WI38 (cell line): ENCODE data around the gene SLC22A5.
"Not testable (repeated sequence)": the region's sequence is repeated elsewhere in the genome, so short reads cannot be mapped to it uniquely, and the experiment has no call there.

Source experiments
- H3K4me3 ChIP-seq: 2 replicates; pipeline ENCODE4 v1.5.1; 2011; ENCODE audit warnings: low read depth, mild to moderate bottlenecking, control low read depth, low read length
- TF ChIP-seq, protein P1 (sequence below): IDR thresholded peaks from 2 replicates; pipeline ENCODE4 v1.5.1; 2012; ENCODE audit warnings: low read depth, mild to moderate bottlenecking, control low read depth, low read length

SLC22A5 gene

DNA sequence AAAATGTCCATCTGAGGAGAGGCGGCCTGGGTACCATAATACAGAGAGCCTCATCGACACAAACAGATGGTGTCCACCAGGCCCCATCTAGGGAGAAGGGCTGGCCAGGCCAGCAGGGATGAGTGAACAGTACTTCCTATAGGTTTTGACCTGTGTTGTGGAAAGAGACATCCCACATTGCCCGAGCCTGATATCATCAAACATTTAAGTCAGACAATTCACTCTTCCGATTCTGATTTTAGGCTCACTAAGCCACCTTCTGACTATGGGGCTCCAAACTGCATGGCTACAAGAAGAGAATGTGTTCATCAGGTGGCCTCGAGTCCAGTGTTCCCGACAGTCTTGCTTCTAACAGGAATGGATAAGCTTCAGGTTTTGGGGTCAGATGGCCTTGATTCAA lies 38.9 kb downstream of the SLC22A5 start:
- TF ChIP-seq, protein P1, sequence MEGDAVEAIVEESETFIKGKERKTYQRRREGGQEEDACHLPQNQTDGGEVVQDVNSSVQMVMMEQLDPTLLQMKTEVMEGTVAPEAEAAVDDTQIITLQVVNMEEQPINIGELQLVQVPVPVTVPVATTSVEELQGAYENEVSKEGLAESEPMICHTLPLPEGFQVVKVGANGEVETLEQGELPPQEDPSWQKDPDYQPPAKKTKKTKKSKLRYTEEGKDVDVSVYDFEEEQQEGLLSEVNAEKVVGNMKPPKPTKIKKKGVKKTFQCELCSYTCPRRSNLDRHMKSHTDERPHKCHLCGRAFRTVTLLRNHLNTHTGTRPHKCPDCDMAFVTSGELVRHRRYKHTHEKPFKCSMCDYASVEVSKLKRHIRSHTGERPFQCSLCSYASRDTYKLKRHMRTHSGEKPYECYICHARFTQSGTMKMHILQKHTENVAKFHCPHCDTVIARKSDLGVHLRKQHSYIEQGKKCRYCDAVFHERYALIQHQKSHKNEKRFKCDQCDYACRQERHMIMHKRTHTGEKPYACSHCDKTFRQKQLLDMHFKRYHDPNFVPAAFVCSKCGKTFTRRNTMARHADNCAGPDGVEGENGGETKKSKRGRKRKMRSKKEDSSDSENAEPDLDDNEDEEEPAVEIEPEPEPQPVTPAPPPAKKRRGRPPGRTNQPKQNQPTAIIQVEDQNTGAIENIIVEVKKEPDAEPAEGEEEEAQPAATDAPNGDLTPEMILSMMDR = no peak
- no peak overlapping the region for H3K4me3 ChIP-seq

DNA sequence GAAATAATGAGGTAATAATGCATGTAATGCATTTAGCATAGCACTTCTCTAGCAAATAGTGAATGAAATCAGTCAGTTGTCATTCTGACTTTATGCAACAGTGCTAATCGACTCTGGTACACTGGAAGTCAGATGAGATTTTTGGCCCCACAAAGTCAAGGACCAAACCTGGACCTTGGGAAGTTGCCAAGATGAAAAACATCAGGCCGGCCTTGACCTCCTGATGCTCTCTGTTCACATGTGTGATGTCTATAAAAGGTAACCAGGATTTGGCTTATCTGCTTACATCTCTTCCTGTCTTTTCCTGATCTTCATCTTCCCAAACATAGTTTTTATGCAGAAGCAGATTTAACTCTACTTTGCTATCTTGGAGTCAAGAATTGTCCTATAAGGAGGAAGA lies 39.5 kb downstream of the SLC22A5 start:
- TF ChIP-seq, protein P1 = no peak
- no peak overlapping the region for H3K4me3 ChIP-seq

DNA sequence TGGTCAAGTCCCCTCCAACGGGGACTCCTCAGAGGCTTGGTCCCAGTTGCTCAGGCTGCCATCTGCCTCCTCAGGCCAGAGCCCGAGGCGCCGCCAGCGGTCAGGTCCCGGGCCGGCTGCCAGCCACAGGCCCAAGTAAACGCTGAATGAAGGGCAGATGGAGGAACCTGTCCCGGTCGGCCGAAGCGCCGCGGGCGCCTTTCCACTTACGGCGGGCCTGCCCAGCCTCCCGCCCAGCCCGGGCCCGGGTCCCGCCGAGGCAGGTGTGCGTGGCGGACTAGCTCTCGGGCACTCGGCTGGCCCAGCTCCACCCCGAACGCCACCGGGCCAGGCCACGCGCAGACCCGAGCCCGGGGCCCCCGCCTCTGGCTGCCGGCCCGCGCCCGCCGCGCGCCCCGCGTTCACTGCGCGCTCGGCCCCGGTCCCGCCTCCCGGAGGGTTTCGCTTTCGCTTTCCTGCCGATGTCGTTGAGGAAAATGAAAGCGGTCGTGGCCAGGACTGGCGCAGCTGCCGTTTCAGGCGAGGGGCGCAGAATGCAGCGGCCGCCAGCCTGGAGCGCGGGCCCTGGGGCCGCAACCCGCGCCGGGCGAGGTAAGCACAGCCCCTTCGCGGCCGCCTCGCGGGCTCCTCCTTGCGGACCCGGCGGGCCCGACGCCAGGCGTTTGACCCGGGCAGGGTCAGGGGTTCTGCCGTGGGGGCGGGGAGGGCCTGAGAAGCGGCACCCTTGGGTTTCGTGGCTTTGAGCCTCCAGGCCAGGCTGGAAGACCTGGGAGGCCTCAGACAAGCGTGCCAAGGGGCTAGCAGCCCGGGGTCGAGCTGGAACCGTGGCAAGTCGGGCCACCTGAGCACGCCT lies 41.2 kb downstream of the SLC22A5 start:
- H3K4me3 ChIP-seq = peak overlapping the region; percentile 76
- TF ChIP-seq, protein P1 = peak; percentile 46

DNA sequence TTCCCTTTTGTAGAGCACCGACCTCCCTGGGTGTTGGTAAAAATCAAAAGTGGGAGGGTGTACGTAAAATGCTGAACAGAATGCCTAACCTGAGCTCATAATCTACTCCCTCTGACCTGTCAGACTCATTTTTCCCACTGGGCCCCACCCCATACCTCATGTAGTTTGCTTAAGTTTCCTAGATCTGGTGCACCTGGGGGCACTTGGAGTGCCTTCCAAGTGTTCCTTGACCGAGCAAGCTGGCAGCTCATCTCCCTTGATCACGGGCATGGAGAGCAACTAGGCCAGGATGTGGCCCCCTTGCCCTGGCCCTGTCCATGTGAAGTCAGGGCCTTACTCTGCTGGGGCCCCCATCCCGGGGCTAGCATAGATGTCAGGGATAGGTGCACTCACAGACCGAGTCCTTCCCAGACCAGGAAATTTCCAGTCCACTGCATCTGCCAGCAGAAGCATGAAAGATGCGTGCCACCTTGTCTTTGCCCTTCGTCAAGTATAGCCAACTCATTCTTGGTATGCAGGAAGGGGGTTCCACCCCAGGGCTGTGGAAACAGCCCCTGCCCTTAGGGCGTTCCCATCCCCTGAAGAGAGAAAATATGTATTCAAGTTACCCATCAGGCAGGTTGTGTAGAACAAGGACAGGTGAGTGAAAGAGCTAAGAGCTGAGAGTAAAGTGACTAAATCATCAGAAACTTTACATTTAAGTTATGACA lies 41.9 kb downstream of the SLC22A5 start:
- TF ChIP-seq, protein P1 = no peak
- peak overlapping the region; percentile 76 for H3K4me3 ChIP-seq

DNA sequence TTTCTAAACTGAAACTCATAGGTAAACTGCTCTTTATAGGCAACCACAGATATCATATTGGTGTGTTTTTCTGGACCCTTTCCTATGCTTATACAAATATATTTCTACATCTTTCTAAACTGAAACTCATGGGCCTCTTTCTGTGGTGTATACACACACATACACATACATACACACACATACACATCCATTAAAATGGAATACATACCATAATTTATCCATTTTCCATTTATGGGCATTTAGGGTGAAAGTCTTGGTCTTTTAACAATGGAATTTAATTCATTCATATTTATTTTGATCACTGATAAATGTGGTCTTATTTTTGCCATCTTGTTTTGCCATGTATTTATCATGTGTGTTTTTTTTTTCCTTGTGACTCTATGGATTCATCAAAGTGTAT lies 44.1 kb downstream of the SLC22A5 start:
- H3K4me3 ChIP-seq = no peak overlapping the region
- TF ChIP-seq, protein P1 = no peak

DNA sequence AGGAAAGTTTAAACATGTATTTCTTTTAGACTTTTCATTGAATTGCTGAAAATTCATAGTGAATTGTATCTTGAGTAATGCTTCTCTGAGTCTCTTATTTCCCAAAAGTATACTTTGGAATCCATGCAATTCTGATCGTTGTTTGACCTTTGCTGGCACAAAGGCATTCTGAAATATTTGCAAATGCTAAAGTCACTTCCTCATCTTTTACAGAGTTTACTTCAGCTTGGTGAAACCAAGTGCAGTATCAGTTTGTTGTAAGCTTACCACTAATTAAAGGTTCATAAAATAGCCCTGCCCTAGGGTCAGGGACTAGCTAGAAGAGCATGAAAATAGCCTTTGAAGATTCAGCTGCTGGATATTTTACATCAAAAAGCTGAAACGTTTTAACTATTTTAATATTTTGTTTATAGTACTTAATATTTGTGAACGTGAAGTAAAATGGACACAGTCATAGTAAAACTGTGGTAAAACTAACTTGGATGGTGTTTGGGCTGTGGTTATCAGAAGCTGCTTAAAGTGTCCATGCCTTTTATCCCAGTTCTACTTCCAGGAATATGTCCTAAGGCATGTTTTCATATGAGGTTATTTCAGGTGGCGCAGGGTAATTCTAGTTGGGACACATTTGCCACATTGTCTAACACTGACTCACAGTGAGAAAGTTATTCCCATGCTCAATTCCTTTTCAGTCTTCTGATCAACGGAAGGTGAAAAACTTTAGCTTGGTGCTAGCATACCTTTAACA lies 45.3 kb downstream of the SLC22A5 start:
- TF ChIP-seq, protein P1 = no peak
- peak overlapping the region; percentile 8; the same call in 1 of the 2 replicates for H3K4me3 ChIP-seq

DNA sequence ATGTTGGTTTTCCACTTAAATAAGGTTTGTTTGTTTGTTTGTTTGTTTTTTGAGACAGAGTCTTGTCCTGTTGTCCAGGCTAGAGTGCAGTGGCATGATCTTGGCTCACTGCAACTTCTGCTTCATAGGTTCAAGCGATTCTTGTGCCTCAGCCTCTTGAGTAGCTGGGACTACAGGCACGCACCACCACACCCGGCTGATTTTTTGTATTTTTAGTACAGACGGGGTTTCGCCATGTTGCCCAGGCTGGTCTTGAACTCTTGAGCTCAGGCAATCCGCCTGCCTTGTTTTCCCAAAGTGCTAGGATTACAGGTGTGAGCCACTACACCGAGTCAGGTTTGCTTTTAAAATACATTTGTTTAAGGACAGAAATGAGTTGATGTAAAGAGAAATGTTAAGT lies 46.0 kb downstream of the SLC22A5 start:
- not testable (repeated sequence) for H3K4me3 ChIP-seq
